Tibial nerve (tissue), 4 donors: Measurements from ENCODE around the gene MT1H. TPM values are rescaled to one million over a fixed set of nuclear protein-coding genes. Genes with fewer than 3 reads are reported as not detected.
"Not testable (repeated sequence)": the region's sequence is repeated elsewhere in the genome, so short reads cannot be mapped to it uniquely, and the experiment has no call there.

ENCODE experiments used
- DNase-seq, 2 donors: peaks; one replicate each; pipeline ENCODE4 v3.0.0-alpha.2; 2019; ENCODE audit warnings: low spot score in 2 of 2
- H3K27ac ChIP-seq, 4 donors: fragments of 200-600 bp; sonication (generic) in 3 of 4; one replicate each; pipeline ENCODE4 v1.5.1; 2017 to 2019; ENCODE audit warnings: mild to moderate bottlenecking in 1 of 4
- H3K27me3 ChIP-seq, 2 donors: fragments of 200-600 bp; sonication (generic) in 1 of 2; one replicate each; pipeline versions ENCODE4 v1.5.1 to v1.6.0; 2017 to 2019
- H3K36me3 ChIP-seq, 3 donors: fragments of 200-600 bp; sonication (generic); one replicate each; pipeline ENCODE4 v1.5.1; 2018 to 2019
- H3K4me1 ChIP-seq, 4 donors: fragments of 200-600 bp; sonication (generic) in 3 of 4; one replicate each; pipeline ENCODE4 v1.5.1; 2017 to 2019
- H3K4me3 ChIP-seq, 4 donors: fragments of 200-600 bp; sonication (generic) in 3 of 4; one replicate each; pipeline ENCODE4 v1.5.1; 2017 to 2019; ENCODE audit warnings: mild to moderate bottlenecking in 1 of 4, moderate library complexity in 1 of 4
- H3K9me3 ChIP-seq, 4 donors: fragments of 200-600 bp; sonication (generic) in 3 of 4; one replicate each; pipeline ENCODE4 v1.5.1; 2017 to 2019
- EP300 ChIP-seq, 2 donors: sonication (generic); formaldehyde crosslinking; IDR thresholded peaks; one replicate each; pipeline ENCODE4 v1.6.1; 2017; ENCODE audit warnings: antibody characterized with exemption in 2 of 2, mild to moderate bottlenecking in 1 of 2
- POLR2A ChIP-seq, 2 donors: fragments of 450-650 bp; IDR thresholded peaks; one replicate each; pipeline ENCODE4 v1.6.1; 2017; ENCODE audit warnings: antibody characterized with exemption in 2 of 2, mild to moderate bottlenecking in 2 of 2, moderate library complexity in 2 of 2
- WGBS, 2 donors: methylation state at CpG; one replicate each; pipeline ENCODE4 v1.1.5; 2018; 5-methylcytosine and 5-hydroxymethylcytosine counted together
- total RNA-seq, 4 donors: library from RNA; depleted of rRNA; stranded (reverse); fragments of >200 nt; gene quantifications; one replicate each; pipeline ENCODE4 v1.1.0, GENCODE V29; 2016
- TF ChIP-seq, protein P1 (sequence below), 5 experiments: fragments of 200-600 bp in 3 of 5; fragments of 450-650 bp in 2 of 5; sonication (generic) in 3 of 5; IDR thresholded peaks; one replicate each; pipeline ENCODE4 v1.5.1; 2016 to 2019; ENCODE audit warnings: antibody characterized with exemption in 5 of 5, mild to moderate bottlenecking in 3 of 5, moderate library complexity in 2 of 5

The MT1H gene
- total RNA-seq, 4 donors from 2014 or later: 2.4 to 5.1 TPM; not detected in 2

DNA sequence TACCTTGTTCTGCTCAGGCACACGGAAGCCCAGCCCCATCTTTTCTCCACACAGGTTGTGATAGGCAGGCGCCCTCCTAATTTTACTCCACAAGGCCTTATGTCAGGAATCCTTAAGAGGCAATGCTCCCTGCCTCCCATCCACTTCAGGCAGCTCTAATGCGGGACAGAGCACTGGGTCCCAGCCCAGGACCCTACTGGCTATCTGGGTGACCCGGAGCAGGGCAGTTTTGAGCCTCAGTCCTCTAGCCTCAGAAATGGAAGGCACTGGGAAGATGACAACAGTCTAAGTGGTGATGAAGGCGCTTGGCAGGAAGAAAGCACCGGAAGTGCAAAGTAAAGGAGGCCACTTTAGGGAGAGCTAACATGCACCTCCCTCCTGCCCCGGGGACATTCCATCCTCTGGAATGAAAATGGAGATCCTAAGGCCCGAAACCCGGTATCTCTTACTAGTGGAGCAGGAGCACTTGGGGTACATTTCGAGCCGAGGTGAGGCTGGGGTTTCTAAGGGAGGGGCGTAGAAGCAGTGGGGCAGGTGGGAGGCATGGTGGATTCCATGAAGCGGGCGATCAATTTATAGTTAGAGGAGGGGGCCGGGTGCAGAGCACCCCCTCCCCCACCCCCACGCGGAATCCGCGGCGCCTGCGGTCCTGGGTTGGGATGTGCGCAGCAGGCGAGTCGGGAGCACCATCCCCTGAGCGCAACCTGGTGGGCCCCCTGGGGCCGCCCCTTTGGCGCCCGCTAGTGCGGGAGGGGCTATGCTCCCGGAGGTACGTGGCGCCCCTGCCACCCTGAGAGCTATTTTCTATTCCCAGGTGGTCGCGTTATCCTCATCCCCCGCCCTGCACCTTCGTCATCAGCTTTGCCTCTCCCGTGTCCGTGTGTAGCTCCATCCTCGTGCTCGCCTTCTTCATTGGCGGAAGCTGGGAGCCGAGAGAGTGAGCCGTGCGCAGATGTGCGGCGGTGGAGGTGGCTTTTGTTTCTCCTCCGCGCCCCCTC, 7.0 kb upstream of the MT1H start:
- WGBS, 2 donors: 14 to 16% methylated on average over 43 to 47 of the region's 48 CpGs
- no peak overlapping the region for H3K27ac ChIP-seq
- H3K9me3 ChIP-seq: no peaks in the 10 kb centered on the region
- peaks cover 0 to 27% (median 21%) of the 10 kb centered on the region in 4 donors for H3K4me1 ChIP-seq
- no peaks in the 10 kb centered on the region for H3K36me3 ChIP-seq
- DNase-seq: no peak
- H3K27me3 ChIP-seq: peaks cover 0 to 75% of the 10 kb centered on the region in 2 donors
- peak overlapping the region in 1 of 4 donors; percentile 17 for H3K4me3 ChIP-seq
- TF ChIP-seq, protein P1, sequence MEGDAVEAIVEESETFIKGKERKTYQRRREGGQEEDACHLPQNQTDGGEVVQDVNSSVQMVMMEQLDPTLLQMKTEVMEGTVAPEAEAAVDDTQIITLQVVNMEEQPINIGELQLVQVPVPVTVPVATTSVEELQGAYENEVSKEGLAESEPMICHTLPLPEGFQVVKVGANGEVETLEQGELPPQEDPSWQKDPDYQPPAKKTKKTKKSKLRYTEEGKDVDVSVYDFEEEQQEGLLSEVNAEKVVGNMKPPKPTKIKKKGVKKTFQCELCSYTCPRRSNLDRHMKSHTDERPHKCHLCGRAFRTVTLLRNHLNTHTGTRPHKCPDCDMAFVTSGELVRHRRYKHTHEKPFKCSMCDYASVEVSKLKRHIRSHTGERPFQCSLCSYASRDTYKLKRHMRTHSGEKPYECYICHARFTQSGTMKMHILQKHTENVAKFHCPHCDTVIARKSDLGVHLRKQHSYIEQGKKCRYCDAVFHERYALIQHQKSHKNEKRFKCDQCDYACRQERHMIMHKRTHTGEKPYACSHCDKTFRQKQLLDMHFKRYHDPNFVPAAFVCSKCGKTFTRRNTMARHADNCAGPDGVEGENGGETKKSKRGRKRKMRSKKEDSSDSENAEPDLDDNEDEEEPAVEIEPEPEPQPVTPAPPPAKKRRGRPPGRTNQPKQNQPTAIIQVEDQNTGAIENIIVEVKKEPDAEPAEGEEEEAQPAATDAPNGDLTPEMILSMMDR (IDR thresholded peaks at IDR 0.05): no peak
- TF ChIP-seq EP300 (IDR thresholded peaks at IDR 0.05): no peak
- TF ChIP-seq POLR2A (IDR thresholded peaks at IDR 0.05): no peak

DNA sequence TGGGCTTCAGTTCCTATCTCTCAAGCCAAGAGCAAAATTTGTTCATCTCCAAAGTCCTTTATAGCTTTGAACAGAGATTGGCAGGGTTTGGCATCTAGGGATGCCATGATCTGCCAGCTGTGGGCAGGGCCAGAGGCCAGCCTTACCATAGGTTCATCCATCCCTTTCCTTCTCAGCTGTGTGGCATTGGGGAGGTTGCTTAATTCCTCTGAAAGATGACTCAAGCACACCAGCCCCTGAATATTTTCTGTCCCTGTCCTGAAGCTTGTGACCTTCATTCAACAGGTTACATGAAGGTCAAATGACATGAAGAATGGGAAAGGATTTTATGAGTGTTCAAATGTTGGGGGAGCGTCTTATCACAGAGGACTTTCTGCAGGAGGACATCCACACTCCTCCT, 5.1 kb upstream of the MT1H start:
- Histone ChIP-seq H3K4me1 (peaks cover 0 to 33% (median 14%) of the 10 kb centered on the region in 4 donors), H3K4me3 (no peak overlapping the region), H3K9me3 (no peaks in the 10 kb centered on the region), H3K27me3 (peaks cover 0 to 82% of the 10 kb centered on the region in 2 donors), H3K36me3 (no peaks in the 10 kb centered on the region), H3K27ac (no peak overlapping the region)
- WGBS, 2 donors: 100% methylated on average over 1 of the region's 1 CpG
- TF ChIP-seq POLR2A (IDR thresholded peaks at IDR 0.05) (no peak), EP300 (IDR thresholded peaks at IDR 0.05) (no peak)
- TF ChIP-seq, protein P1 (IDR thresholded peaks at IDR 0.05): no peak
- no peak for DNase-seq

DNA sequence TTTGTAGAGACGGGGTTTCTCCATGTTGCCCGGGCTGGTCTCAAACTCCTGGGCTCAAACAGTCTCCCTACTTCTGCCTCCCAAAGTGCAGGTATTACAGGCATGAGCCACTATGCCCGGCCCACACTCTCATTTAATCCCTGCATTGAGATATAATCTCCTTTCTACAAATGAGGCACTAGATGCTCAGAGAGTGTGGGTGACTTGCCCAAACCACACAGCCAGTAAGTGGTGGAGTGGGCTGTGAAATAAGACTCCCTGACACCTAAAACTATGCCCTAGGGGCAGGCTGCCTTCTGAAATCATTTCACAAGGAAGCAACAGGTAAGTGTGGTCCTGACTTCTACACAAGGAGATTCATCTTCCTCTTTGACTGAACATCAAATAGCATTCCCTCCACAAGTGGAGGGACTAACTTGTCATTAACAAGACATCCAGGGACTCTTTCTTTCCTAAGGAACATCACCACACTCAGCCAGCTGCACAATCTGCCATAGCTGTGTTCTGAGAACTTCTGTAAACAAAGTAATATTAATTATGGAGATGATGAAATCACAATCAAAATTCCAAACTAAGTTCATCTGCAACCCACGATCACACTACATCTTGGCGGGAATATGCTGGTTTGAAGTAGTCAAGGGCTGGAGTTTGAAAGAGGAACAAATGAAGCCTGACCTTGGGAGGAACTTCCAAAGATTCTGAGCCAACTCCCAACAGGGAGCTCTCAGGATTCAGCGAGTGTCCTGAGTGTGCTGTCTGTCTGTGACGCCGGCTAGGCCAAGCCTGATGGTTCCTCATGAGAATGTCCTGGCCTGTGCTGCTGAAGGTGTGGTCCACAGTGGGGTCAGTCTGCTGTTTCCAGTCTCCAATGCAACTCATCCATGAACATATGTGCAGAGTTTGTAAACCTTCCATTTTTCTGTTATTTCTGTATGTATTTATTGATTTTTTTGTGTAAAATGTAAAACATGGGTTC, 4.0 kb upstream of the MT1H start:
- not testable (repeated sequence) for DNase-seq, H3K27ac ChIP-seq, H3K36me3 ChIP-seq, H3K9me3 ChIP-seq, H3K4me3 ChIP-seq
- peaks cover 0 to 87% of the 10 kb centered on the region in 2 donors for H3K27me3 ChIP-seq
- peaks cover 0 to 40% (median 16%) of the 10 kb centered on the region in 4 donors for H3K4me1 ChIP-seq
- 67 to 75% methylated on average over 8 of the region's 8 CpGs for WGBS, 2 donors

DNA sequence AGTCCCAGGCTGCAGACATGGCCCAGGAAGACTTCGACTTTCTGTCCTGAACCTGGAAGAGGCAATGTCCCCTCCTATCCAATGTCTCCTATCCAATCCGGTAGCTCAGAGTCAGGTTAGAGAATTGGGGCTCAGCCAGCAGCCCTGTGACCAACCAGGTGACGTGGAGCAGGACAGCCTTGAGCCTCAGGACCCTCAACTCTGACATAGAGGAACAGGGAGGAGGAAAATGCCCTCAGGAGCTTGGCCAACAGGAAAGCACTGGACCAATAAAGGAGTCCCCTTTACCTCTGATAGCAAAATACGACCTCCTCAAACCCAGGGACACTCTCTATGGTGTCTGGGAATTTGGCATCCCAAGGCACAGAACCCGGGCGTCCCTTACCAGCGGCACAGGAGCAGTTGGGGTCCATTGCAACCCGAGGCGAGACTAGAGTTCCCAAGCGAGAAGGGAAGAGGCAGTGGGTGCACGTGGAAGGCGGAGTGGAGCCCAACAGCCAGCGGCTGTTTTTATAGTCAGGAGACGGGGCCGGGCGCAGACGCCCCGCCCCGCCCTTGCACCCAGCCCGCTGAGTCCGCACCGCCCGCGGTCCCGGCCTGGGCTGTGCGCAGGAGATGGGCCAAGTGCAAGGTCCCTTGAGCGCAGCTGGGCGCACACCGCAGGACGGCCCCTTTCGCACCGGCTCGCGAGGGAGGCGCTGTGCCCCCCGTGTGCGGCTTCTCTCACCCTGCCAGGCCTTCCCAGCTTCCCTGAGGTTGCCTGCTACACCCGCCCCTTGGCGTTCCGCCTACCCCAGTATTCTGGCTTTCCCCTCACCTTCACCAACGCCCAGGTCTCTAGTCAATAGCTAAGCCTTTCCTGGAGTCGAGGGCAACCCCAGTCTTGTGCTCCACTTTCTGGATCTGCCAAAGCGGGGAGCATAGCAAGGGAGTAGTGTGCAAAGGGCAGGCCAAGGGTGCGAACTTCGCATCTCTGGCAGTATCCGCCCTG, 1.7 kb upstream of the MT1H start, which contains the start of gene MT1G:
Gene MT1G, minus strand, starts transcription at position 485 of the 991 bp plus-strand sequence. Its CDS starts 72 bp downstream, at position 413.
- Histone ChIP-seq H3K27ac (no peak within 1 kb of the TSS), H3K4me3 (peak within 1 kb of the TSS in 3 of 4 donors; percentile 19 to 34 (median 31)), H3K9me3 (no peaks in the 10 kb centered on the region), H3K36me3 (no peaks in the 10 kb centered on the region), H3K27me3 (peaks cover 0 to 98% of the 10 kb centered on the region in 2 donors), H3K4me1 (peaks cover 0 to 36% (median 12%) of the 10 kb centered on the region in 4 donors)
- WGBS, 2 donors: 12 to 15% methylated on average over 44 to 46 of the region's 46 CpGs
- DNase-seq: no peak
- peak in 1 of 2 donors; percentile 54 for TF ChIP-seq EP300 (IDR thresholded peaks at IDR 0.05)
- no peak for TF ChIP-seq POLR2A (IDR thresholded peaks at IDR 0.05)
- TF ChIP-seq, protein P1 (IDR thresholded peaks at IDR 0.05): no peak
